Upper lobe of right lung (tissue), 1 donor: Measurements from ENCODE around the gene SLC28A3. TPM values are rescaled to one million over a fixed set of nuclear protein-coding genes. Genes with fewer than 3 reads are reported as not detected.
A peak's percentile ranks its signal among the peaks of the same experiment; 100 is the strongest.

Experiments
- ATAC-seq: fragments of 200-7000 bp; cut with Tn5 transposase; one replicate; pipeline ENCODE4 v1.9.1; 2020; ENCODE audit warnings: mild to moderate bottlenecking, moderate library complexity
- DNase-seq: peaks from one replicate; pipeline ENCODE4 v3.0.0-alpha.2; 2020
- H3K27ac ChIP-seq: fragments of 200-600 bp; one replicate; pipeline ENCODE4 v1.8.0; 2022
- H3K27me3 ChIP-seq: fragments of 200-600 bp; one replicate; pipeline ENCODE4 v1.8.0; 2022; ENCODE audit warnings: mild to moderate bottlenecking
- H3K36me3 ChIP-seq: fragments of 200-600 bp; one replicate; pipeline ENCODE4 v1.8.0; 2022
- H3K4me1 ChIP-seq: fragments of 200-600 bp; one replicate; pipeline ENCODE4 v1.8.0; 2022
- H3K4me3 ChIP-seq: fragments of 200-600 bp; one replicate; pipeline ENCODE4 v1.8.0; 2022; ENCODE audit warnings: mild to moderate bottlenecking
- H3K9me3 ChIP-seq: fragments of 200-600 bp; one replicate; pipeline ENCODE4 v1.8.0; 2022
- CTCF ChIP-seq: fragments of 200-600 bp; IDR thresholded peaks from one replicate; pipeline ENCODE4 v1.8.0; 2022; ENCODE audit warnings: antibody characterized with exemption
- intact Hi-C: fragments of 100-400 bp; cut with DNase I; formaldehyde crosslinking; loops from one replicate; pipeline ENCODE4 v1.11.0; 2022
- total RNA-seq: library from RNA; stranded (reverse); fragmentation: NEBNext Ultra II Directional; extraction: Animal tissue kit (Norgen Biotek cat#: 25700); gene quantifications from one replicate; pipeline ENCODE4 v1.2.1, GENCODE V29; 2021
- donor health status: DM: no; HTN: yes; CAD: no; lungs with severe emphysema.

Gene SLC28A3
- total RNA-seq, 1 donor from 2014 or later = 1.6 TPM

GRCh38 chr9:84258371-84258770 is 82.2 kb downstream of the SLC28A3 start:
- intact Hi-C loops = no loop called here
- H3K4me3 ChIP-seq = no peak overlapping the region
- no peaks in the 10 kb centered on the region for H3K36me3 ChIP-seq
- no peaks in the 10 kb centered on the region for H3K9me3 ChIP-seq
- no peak for TF ChIP-seq CTCF
- ATAC-seq = no peak
- no peaks in the 10 kb centered on the region for H3K4me1 ChIP-seq
- no peak overlapping the region for H3K27ac ChIP-seq
- no peak for DNase-seq
- H3K27me3 ChIP-seq = no peaks in the 10 kb centered on the region

- TF ChIP-seq CTCF = no peak
- Histone ChIP-seq H3K9me3 (no peaks in the 10 kb centered on the region), H3K27ac (no peak overlapping the region), H3K4me3 (no peak overlapping the region), H3K27me3 (no peaks in the 10 kb centered on the region), H3K4me1 (no peaks in the 10 kb centered on the region), H3K36me3 (no peaks in the 10 kb centered on the region)
- intact Hi-C loops = no loop called here
- DNase-seq (no peak), ATAC-seq (no peak)
Observed at GRCh38 chr9:84255696-84256095, 84.9 kb downstream of the SLC28A3 start.

- ATAC-seq (peak; percentile 71), DNase-seq (peak; percentile 68)
- no peaks in the 10 kb centered on the region for H3K27me3 ChIP-seq
- intact Hi-C loops = no loop called here
- no peaks in the 10 kb centered on the region for H3K36me3 ChIP-seq
- no peak overlapping the region for H3K4me3 ChIP-seq
- no peak overlapping the region for H3K27ac ChIP-seq
- no peaks in the 10 kb centered on the region for H3K4me1 ChIP-seq
- no peak for TF ChIP-seq CTCF
- no peaks in the 10 kb centered on the region for H3K9me3 ChIP-seq
Observed at GRCh38 chr9:84254972-84255371, 85.6 kb downstream of the SLC28A3 start.

GRCh38 chr9:84251921-84252320 is 88.6 kb downstream of the SLC28A3 start:
- H3K27me3 ChIP-seq = no peaks in the 10 kb centered on the region
- no peak for TF ChIP-seq CTCF
- H3K9me3 ChIP-seq = no peaks in the 10 kb centered on the region
- ATAC-seq (no peak), DNase-seq (no peak)
- no peak overlapping the region for H3K27ac ChIP-seq
- intact Hi-C loops = no loop called here
- H3K36me3 ChIP-seq = no peaks in the 10 kb centered on the region
- H3K4me1 ChIP-seq = no peaks in the 10 kb centered on the region
- H3K4me3 ChIP-seq = no peak overlapping the region

GRCh38 chr9:84241817-84242373 is 98.7 kb downstream of the SLC28A3 start:
- intact Hi-C loops = no loop called here
- DNase-seq = no peak
- TF ChIP-seq CTCF = no peak

GRCh38 chr9:84239343-84239742 is 101.2 kb downstream of the SLC28A3 start:
- no peak for DNase-seq
- no peak for ATAC-seq
- no peaks in the 10 kb centered on the region for H3K4me1 ChIP-seq
- no peak overlapping the region for H3K4me3 ChIP-seq
- no peaks in the 10 kb centered on the region for H3K9me3 ChIP-seq
- no peak for TF ChIP-seq CTCF
- H3K27me3 ChIP-seq = no peaks in the 10 kb centered on the region
- no peak overlapping the region for H3K27ac ChIP-seq
- no peaks in the 10 kb centered on the region for H3K36me3 ChIP-seq
- intact Hi-C loops = no loop called here

More at GRCh38 chr9:84241817-84242373, 98.7 kb downstream of the SLC28A3 start:
- Histone ChIP-seq H3K9me3 (no peaks in the 10 kb centered on the region), H3K27ac (no peak overlapping the region), H3K27me3 (no peaks in the 10 kb centered on the region), H3K4me3 (no peak overlapping the region), H3K36me3 (no peaks in the 10 kb centered on the region), H3K4me1 (no peaks in the 10 kb centered on the region)
- no peak for ATAC-seq
